Smooth muscle cell (in vitro differentiated cells): ENCODE data around the gene ZNF300. TPM values are rescaled to one million over a fixed set of nuclear protein-coding genes. Genes with fewer than 3 reads are reported as not detected.

Experiments used
- DNase-seq: peaks from one replicate; lab custom pipeline; 2025; ENCODE audit not compliant: unreplicated experiment; lab: John Stamatoyannopoulos, UW
- H2AFZ ChIP-seq: fragments of 200-600 bp; sonication (generic); 2 replicates; pipeline ENCODE4 v1.6.0; 2016; ENCODE audit warnings: antibody characterized with exemption, low read depth, mild to moderate bottlenecking
- H3F3A ChIP-seq: fragments of 200-600 bp; sonication (generic); 2 replicates; pipeline ENCODE4 v1.6.0; 2017; ENCODE audit warnings: antibody characterized with exemption, low read depth
- H3K27ac ChIP-seq: fragments of 200-600 bp; sonication (generic); 2 replicates; pipeline ENCODE4 v1.5.1; 2016; ENCODE audit warnings: low read depth, mild to moderate bottlenecking
- H3K27me3 ChIP-seq: fragments of 200-600 bp; sonication (generic); 2 replicates; pipeline ENCODE4 v1.6.1; 2016; ENCODE audit warnings: low read depth, mild to moderate bottlenecking
- H3K36me3 ChIP-seq: fragments of 200-600 bp; sonication (generic); 2 replicates; pipeline ENCODE4 v1.5.1; 2016; ENCODE audit warnings: low read depth
- H3K4me1 ChIP-seq: fragments of 200-600 bp; sonication (generic); 2 replicates; pipeline ENCODE4 v1.5.1; 2016; ENCODE audit warnings: low read depth
- H3K4me2 ChIP-seq: fragments of 200-600 bp; sonication (generic); 2 replicates; pipeline ENCODE4 v1.6.0; 2016; ENCODE audit warnings: mild to moderate bottlenecking
- H3K4me3 ChIP-seq: fragments of 200-600 bp; sonication (generic); 2 replicates; pipeline ENCODE4 v1.5.1; 2016; ENCODE audit warnings: mild to moderate bottlenecking
- H3K79me2 ChIP-seq: fragments of 200-600 bp; sonication (generic); 2 replicates; pipeline ENCODE4 v1.6.0; 2016; ENCODE audit warnings: low read depth, mild to moderate bottlenecking
- H3K9ac ChIP-seq: fragments of 200-600 bp; sonication (generic); 2 replicates; pipeline ENCODE4 v1.6.0; 2016; ENCODE audit warnings: low read depth
- H3K9me3 ChIP-seq: fragments of 200-600 bp; sonication (generic); replicated peaks from 2 replicates; pipeline ENCODE4 v1.5.1; 2016; ENCODE audit warnings: low read depth
- H4K20me1 ChIP-seq: fragments of 200-600 bp; sonication (generic); 2 replicates; pipeline ENCODE4 v1.6.0; 2016; ENCODE audit warnings: low read depth
- CTCF ChIP-seq: fragments of 200-600 bp; sonication (generic); IDR thresholded peaks from 2 replicates; pipeline ENCODE4 v1.5.1; 2017; ENCODE audit warnings: borderline replicate concordance, mild to moderate bottlenecking, antibody characterized with exemption; ENCODE audit not compliant: insufficient read depth, poor library complexity, severe bottlenecking
- WGBS: methylation state at CpG from one replicate; pipeline ENCODE4 v1.1.7; 2016; ENCODE audit warnings: low lambda C conversion rate; 5-methylcytosine and 5-hydroxymethylcytosine counted together
- polyA plus RNA-seq: library from polyadenylated mRNA; unstranded; fragments of >200 nt; fragmentation: Nextera tagmentation; extraction: Ambion mirVana; gene quantifications from 2 replicates; pipeline ENCODE4 v1.2.1, GENCODE V29; 2016
- total RNA-seq: library from RNA; depleted of rRNA; stranded (reverse); fragments of >200 nt; gene quantifications from 2 replicates; pipeline ENCODE4 v1.2.3, GENCODE V29; 2014

The ZNF300 gene
- total and polyA plus RNA-seq, 2 experiments from 2014 or later, result 1.2 to 4.9 TPM

- no peak overlapping the region for H2AFZ ChIP-seq
- no peak overlapping the region for H3K9ac ChIP-seq
- DNase-seq, result no peak
- H3K4me2 ChIP-seq, result no peak overlapping the region
- H3K9me3 ChIP-seq, result peaks cover 42% of the 10 kb centered on the region
- 86% methylated on average over 5 of the region's 5 CpGs for WGBS
- no peaks in the 10 kb centered on the region for H3K36me3 ChIP-seq
- no peaks in the 10 kb centered on the region for H3K27me3 ChIP-seq
- H3K4me1 ChIP-seq, result no peaks in the 10 kb centered on the region
- H3K79me2 ChIP-seq, result no peaks in the 10 kb centered on the region
- TF ChIP-seq CTCF, result no peak
- no peaks in the 10 kb centered on the region for H4K20me1 ChIP-seq
- no peaks in the 10 kb centered on the region for H3F3A ChIP-seq
- no peak overlapping the region for H3K27ac ChIP-seq
- no peak overlapping the region for H3K4me3 ChIP-seq
These were observed 41.2 kb upstream of the ZNF300 start for GRCh38 chr5:150945947-150946346.

GRCh38 chr5:150945486-150945885 lies 40.7 kb upstream of the ZNF300 start:
- Histone ChIP-seq H2AFZ (no peak overlapping the region), H3K4me1 (no peaks in the 10 kb centered on the region), H3K27ac (no peak overlapping the region), H3K79me2 (no peaks in the 10 kb centered on the region), H4K20me1 (no peaks in the 10 kb centered on the region), H3K4me3 (no peak overlapping the region), H3K4me2 (no peak overlapping the region), H3K9me3 (peaks cover 38% of the 10 kb centered on the region), H3K9ac (no peak overlapping the region), H3F3A (no peaks in the 10 kb centered on the region), H3K27me3 (no peaks in the 10 kb centered on the region), H3K36me3 (no peaks in the 10 kb centered on the region)
- no peak for TF ChIP-seq CTCF
- 50% methylated on average over 1 of the region's 1 CpG for WGBS
- no peak for DNase-seq

GRCh38 chr5:150931368-150931965 lies 26.7 kb upstream of the ZNF300 start:
- Histone ChIP-seq H3K27me3 (no peaks in the 10 kb centered on the region), H4K20me1 (no peaks in the 10 kb centered on the region), H3K4me2 (no peak overlapping the region), H3K36me3 (no peaks in the 10 kb centered on the region), H3K4me1 (no peaks in the 10 kb centered on the region), H3F3A (no peaks in the 10 kb centered on the region), H3K79me2 (no peaks in the 10 kb centered on the region), H3K27ac (no peak overlapping the region), H2AFZ (no peak overlapping the region), H3K9ac (no peak overlapping the region), H3K4me3 (no peak overlapping the region), H3K9me3 (peaks cover 38% of the 10 kb centered on the region)
- no peak for DNase-seq
- TF ChIP-seq CTCF, result no peak

GRCh38 chr5:150918613-150919012 lies 13.8 kb upstream of the ZNF300 start:
- 58% methylated on average over 2 of the region's 2 CpGs for WGBS
- TF ChIP-seq CTCF, result no peak
- DNase-seq, result no peak
- Histone ChIP-seq H3K4me2 (no peak overlapping the region), H3K79me2 (no peaks in the 10 kb centered on the region), H3K36me3 (no peaks in the 10 kb centered on the region), H3F3A (no peaks in the 10 kb centered on the region), H3K4me1 (no peaks in the 10 kb centered on the region), H3K9me3 (peaks cover 40% of the 10 kb centered on the region), H3K27me3 (no peaks in the 10 kb centered on the region), H4K20me1 (no peaks in the 10 kb centered on the region), H3K9ac (no peak overlapping the region), H3K4me3 (no peak overlapping the region), H3K27ac (no peak overlapping the region), H2AFZ (no peak overlapping the region)
